ENCODE measurements around the gene CBX4. TPM values are rescaled to one million over a fixed set of nuclear protein-coding genes. Genes with fewer than 3 reads are reported as not detected.

CBX4 gene
- total and polyA plus RNA-seq, 2 donors from 2014 or later, result 7.1 to 26.8 TPM

DNA sequence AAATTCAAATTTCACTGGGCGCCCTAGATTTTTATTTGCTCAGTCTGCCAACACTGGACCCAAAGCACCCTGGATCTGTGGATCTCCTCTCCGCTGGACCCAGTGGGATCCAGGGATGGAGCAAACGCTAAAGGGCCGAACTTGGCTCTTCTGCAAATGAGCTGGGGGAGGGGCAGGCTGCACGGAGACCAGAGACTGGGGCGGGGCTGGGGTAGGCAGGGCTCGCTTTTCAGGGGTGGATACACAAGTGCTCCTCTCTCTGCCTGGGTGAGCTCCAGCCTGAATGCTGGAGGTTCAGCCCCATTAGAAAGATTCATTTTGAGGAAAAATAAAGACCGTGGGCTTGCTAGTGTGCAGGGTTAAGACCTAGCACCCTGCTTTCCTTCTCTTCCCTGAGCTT, 8.9 kb downstream of the CBX4 start:
- FAIRE-seq, result no peak
- no peak overlapping the region for H3K27ac ChIP-seq (ENCODE audit: low read depth in 2 of 2, low read length in 2 of 2)

DNA sequence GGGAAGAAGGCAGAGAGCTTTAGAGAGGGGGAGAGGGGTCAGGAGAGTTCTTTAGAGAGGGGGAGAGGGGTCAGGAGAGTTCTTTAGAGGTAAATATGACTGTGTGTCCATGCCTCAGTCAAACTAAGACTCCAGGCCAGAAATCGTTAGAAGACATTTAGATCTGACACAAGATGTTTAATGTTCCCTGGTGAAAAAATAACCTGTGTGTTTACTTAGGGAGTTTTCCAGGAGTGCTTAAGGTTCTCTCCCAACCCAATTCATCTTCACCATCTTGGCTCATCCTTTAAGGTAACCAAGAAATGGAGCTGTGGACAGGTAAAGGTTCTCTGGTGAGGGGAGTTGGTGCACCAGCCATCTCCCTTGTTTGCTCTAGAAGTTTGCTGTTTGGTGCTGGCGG, 9.8 kb downstream of the CBX4 start:
- Histone ChIP-seq H3K36me3 (ENCODE audit: control insufficient read depth in 2 of 3, insufficient read depth in 3 of 3, low read length in 3 of 3) (peaks cover 0 to under 1% (median 0%) of the 10 kb centered on the region in 3 donors), H3K4me3 (ENCODE audit: low read length in 3 of 3) (no peak overlapping the region), H3K9me3 (ENCODE audit: control insufficient read depth in 2 of 3, insufficient read depth in 1 of 3, low read length in 3 of 3) (no peaks in the 10 kb centered on the region), H3K27ac (ENCODE audit: low read depth in 2 of 2, low read length in 2 of 2) (no peak overlapping the region), H3K4me1 (ENCODE audit: control insufficient read depth in 2 of 3, insufficient read depth in 2 of 3, low read depth in 1 of 3, low read length in 3 of 3) (peaks cover 0 to 7% (median 5%) of the 10 kb centered on the region in 3 donors), H3K27me3 (ENCODE audit: control insufficient read depth, insufficient read depth, low read length) (peaks cover 2% of the 10 kb centered on the region), H3K9ac (ENCODE audit: low read length in 3 of 3) (no peak overlapping the region)
- TF ChIP-seq, protein P1, sequence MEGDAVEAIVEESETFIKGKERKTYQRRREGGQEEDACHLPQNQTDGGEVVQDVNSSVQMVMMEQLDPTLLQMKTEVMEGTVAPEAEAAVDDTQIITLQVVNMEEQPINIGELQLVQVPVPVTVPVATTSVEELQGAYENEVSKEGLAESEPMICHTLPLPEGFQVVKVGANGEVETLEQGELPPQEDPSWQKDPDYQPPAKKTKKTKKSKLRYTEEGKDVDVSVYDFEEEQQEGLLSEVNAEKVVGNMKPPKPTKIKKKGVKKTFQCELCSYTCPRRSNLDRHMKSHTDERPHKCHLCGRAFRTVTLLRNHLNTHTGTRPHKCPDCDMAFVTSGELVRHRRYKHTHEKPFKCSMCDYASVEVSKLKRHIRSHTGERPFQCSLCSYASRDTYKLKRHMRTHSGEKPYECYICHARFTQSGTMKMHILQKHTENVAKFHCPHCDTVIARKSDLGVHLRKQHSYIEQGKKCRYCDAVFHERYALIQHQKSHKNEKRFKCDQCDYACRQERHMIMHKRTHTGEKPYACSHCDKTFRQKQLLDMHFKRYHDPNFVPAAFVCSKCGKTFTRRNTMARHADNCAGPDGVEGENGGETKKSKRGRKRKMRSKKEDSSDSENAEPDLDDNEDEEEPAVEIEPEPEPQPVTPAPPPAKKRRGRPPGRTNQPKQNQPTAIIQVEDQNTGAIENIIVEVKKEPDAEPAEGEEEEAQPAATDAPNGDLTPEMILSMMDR (IDR thresholded peaks at IDR 0.05; ENCODE audit: borderline replicate concordance, extremely low read depth, insufficient read depth), result no peak
- intact Hi-C loops (cut with DNase I), result no loop called here
- no peak for DNase-seq
- FAIRE-seq, result no peak

More for the DNA sequence above, 8.9 kb downstream of the CBX4 start:
- no peak overlapping the region for H3K9ac ChIP-seq (ENCODE audit: low read length in 3 of 3)
- H3K27me3 ChIP-seq (ENCODE audit: control insufficient read depth, insufficient read depth, low read length), result peaks cover 2% of the 10 kb centered on the region
- peaks cover 0 to 7% (median 5%) of the 10 kb centered on the region in 3 donors for H3K4me1 ChIP-seq (ENCODE audit: control insufficient read depth in 2 of 3, insufficient read depth in 2 of 3, low read depth in 1 of 3, low read length in 3 of 3)
- intact Hi-C loops (cut with DNase I), result no loop called here
- no peaks in the 10 kb centered on the region for H3K9me3 ChIP-seq (ENCODE audit: control insufficient read depth in 2 of 3, insufficient read depth in 1 of 3, low read length in 3 of 3)
- TF ChIP-seq, protein P1 (IDR thresholded peaks at IDR 0.05; ENCODE audit: borderline replicate concordance, extremely low read depth, insufficient read depth), result no peak
- no peak overlapping the region for H3K4me3 ChIP-seq (ENCODE audit: low read length in 3 of 3)
- no peak for DNase-seq
- H3K36me3 ChIP-seq (ENCODE audit: control insufficient read depth in 2 of 3, insufficient read depth in 3 of 3, low read length in 3 of 3), result peaks cover 0 to 6% (median 0%) of the 10 kb centered on the region in 3 donors

DNA sequence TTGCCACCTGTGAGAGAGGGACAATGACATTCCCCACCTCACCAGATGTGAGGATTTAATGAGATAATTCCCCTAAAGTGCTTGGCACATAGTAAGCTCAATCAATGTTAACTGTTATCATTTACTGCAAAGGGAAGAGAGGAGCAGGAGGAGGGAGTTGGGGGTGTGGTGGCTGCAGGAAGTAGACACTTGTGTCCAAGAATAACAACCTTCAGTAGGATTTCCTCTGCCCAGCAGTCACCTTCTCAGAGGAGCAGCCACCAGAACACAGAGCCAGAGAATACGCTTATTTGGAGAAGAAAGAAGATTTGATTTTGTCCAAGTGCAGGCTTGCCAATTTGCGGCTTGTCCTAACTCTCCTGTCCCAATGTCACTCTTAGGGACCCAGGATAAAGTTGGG, 10.2 kb downstream of the CBX4 start:
- intact Hi-C loops (cut with DNase I), result no loop called here
- H3K9me3 ChIP-seq (ENCODE audit: control insufficient read depth in 2 of 3, insufficient read depth in 1 of 3, low read length in 3 of 3), result no peaks in the 10 kb centered on the region
- peaks cover 0 to 7% (median 5%) of the 10 kb centered on the region in 3 donors for H3K4me1 ChIP-seq (ENCODE audit: control insufficient read depth in 2 of 3, insufficient read depth in 2 of 3, low read depth in 1 of 3, low read length in 3 of 3)
- no peak overlapping the region for H3K9ac ChIP-seq (ENCODE audit: low read length in 3 of 3)
- DNase-seq, result no peak
- H3K4me3 ChIP-seq (ENCODE audit: low read length in 3 of 3), result no peak overlapping the region
- FAIRE-seq, result no peak
- TF ChIP-seq, protein P1 (IDR thresholded peaks at IDR 0.05; ENCODE audit: borderline replicate concordance, extremely low read depth, insufficient read depth), result no peak
- no peaks in the 10 kb centered on the region for H3K36me3 ChIP-seq (ENCODE audit: control insufficient read depth in 2 of 3, insufficient read depth in 3 of 3, low read length in 3 of 3)
- peaks cover 2% of the 10 kb centered on the region for H3K27me3 ChIP-seq (ENCODE audit: control insufficient read depth, insufficient read depth, low read length)
- H3K27ac ChIP-seq (ENCODE audit: low read depth in 2 of 2, low read length in 2 of 2), result no peak overlapping the region
